NCI-H1048 (cell line): ENCODE data around the gene RAC2.

Source experiments
- DNase-seq: peaks from one replicate; lab custom pipeline; 2025; lab: John Stamatoyannopoulos, UW

RAC2 gene

DNA sequence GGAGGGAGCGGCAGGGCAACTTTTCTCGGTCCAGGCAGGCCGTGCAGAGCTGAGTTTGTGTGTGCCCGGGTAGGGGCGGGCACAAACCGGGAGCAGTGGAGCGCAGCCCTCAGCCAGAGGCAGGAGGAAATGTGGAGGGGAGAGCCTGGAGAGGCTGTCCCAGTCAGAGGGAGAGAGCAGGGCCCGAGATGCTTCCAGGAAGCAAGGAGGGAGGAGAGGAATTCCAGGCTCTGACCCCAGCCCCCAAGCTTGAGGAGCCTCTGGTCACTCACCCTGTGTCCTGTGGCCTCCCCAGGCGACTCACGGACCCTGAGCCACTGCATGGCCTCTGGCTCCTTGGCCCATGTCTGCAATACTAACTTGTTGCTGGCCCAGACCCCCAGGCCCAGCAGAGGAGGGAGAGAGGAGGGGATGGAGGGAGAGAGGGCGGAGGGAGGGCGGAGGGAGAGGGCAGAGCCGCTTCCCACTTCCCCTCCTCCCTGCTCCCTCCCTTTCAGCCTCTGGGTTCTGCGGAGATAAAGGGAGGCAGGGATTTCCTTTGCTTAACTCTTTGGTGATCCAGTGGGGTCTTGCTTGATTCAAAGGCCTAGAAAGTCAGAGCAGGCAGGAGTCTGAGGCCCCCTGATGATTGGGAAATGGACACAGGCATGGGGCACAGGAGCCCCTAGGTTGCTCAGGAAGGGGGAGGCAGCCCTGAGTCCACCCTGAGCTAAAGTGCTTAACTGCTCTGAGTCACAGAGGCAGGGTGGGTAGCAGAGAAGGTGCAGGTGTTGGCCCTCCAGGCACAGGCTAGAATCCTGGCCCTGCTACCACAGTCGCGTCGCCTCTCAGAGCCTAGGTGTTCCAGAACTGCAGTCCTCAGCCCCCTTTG lies 55.9 kb downstream of the RAC2 start, which contains the start of gene C1QTNF6:
TSS of gene C1QTNF6 (minus strand) at position 357 of the 871 bp plus-strand sequence. CDS start at position 323, 34 bp downstream.
- DNase-seq, result no peak

GRCh38 chr22:37187552-37187890 lies 56.5 kb downstream of the RAC2 start:
- DNase-seq, result no peak

- DNase-seq, result no peak
Observed at GRCh38 chr22:37186997-37187522, 57.0 kb downstream of the RAC2 start.

DNA sequence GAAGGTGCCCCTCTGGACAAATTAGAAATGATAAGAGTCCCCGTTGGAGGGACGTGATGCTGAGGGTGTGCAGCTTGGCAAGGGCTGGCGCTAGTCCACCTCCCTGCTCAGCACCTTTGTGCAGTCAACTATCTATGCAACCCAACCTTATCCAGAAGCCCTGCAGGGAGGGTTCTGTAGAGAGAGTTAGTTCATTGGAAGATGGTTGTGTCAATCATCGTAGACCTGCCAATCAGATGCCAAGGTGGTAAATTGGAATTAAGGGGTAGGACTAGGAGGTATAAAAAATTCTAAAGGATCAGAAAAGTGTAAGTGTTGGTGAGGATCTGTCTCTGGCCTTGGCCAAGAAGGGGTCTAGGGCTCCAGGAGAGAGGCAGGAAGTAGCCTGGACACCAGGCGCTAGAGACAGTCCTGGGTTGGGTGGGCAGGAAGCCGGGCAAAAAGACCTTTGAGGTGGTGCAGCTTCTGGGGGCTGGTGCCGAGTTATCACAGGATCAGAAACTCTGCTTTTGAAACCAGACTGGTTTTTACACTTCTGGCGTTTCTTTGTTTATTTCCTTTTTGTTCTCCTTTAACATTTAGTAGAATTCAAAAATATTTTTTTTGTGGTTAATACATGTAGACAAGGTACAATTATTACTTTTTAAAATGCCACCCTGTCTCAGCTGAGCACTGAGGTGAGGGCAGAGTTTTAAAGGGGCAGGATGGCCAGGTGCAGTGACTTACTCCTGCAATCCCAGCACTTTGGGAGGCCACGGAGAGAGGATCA lies 57.7 kb downstream of the RAC2 start:
- DNase-seq, result no peak

GRCh38 chr22:37185646-37186227 lies 58.3 kb downstream of the RAC2 start:
- DNase-seq, result no peak

GRCh38 chr22:37184816-37185541 lies 59.1 kb downstream of the RAC2 start:
- no peak for DNase-seq

DNA sequence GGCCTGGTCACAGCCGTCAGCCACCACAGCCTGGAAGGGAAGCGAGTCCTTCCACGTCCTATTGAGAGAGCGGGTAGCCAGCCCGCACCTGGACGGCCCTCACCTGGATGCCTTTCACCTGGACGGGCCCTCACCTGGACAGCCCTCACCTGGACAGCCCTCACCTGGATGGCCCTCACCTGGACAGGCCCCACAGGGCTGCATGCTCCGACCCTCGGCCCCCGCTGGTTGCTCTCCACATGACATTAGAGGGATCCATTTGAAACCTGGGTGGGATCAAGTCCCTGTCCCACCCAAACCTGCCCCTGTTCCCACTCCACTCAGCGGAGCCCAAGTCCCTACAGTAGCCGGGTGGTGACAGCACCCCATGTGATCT lies 59.7 kb downstream of the RAC2 start:
- DNase-seq, result no peak

DNA sequence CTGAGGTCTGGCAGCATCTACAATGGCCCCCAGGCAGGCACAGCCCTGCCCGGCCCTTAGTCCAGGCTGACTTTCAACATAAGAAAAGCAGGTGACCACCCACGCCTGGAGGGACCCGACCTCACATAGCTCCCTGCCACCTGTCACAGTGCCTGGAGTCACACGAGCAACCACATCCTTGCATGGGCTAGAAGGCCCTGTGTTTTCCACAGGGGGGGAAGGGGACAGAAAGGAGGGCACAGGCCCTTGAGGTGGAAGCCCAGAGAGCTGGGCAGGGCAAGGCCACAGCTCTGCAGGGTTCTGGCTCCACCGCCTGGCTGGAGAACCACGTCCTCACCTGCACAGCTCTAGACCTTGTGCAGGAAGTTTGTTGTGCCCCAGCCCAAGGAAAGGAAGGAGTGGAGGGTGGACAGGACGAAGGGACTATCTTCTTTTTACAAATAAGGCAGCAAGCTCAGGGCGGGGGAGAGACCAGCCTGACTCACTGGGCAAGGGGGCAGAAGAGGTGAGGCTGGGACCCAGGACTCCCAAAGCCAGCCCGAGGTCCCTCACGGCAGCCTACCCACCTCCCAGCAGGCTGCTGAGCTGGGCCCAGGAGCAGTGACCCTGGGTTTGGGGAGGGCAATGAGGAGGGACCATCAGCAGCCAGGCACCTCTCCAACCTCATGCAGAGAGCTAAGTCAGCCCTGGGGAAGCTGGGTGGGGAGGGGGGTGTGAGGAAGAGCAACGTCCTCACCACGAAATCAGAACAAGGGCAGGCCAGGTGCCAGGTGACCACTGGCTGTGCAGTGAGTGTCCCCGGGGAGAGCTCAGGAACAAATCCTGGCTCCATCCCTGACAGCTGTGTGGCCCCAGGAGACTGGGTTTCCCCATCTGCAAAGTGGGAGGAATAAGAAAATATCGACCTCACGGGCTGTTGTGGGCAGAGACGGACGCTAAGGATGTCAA lies 60.4 kb downstream of the RAC2 start:
- no peak for DNase-seq

- no peak for DNase-seq
Observed at GRCh38 chr22:37182949-37183245, 61.2 kb downstream of the RAC2 start.

- no peak for DNase-seq
Observed at GRCh38 chr22:37182101-37182948, 61.7 kb downstream of the RAC2 start.

GRCh38 chr22:37181681-37182080 lies 62.4 kb downstream of the RAC2 start:
- no peak for DNase-seq

GRCh38 chr22:37180531-37181231 lies 63.4 kb downstream of the RAC2 start:
- no peak for DNase-seq

DNA sequence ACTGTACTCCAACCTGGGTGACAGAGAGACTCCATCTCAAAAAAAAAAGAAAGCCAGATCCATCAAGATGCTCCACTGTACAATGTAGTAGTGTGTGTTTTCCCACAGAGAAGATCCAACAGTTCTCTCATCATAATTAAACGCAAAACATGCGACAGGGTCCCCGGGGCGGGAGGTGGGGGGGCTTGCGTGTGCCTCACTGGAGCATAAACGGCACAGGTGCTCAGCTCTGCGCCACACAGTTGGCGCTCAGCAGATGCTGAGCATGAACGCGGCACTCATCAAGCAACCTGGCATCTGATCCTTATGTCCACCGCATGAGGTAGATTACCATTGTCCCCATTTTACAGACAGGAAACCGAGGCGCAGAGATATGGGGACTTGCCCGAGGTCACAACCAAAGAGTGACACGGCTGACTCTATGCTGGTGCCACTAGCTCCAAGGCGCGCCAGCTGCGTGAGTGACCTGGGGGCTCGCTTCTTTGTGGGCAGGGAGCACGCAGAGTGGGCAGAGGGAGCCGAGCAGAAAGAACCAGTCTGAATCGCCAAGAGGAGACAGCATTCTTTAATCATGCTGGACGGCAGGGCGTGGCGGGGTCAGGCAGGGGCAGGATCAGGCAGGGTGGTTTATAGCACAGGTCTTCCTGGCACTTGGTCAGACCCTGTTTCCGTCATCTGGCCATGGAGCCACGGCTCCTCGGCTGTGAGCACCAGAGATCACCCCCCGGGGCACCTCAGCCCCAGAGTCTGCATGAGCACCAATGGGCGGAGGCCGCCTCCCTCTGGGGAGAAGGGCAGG lies 64.2 kb downstream of the RAC2 start:
- no peak for DNase-seq

GRCh38 chr22:37179126-37179470 lies 65.0 kb downstream of the RAC2 start:
- no peak for DNase-seq

DNA sequence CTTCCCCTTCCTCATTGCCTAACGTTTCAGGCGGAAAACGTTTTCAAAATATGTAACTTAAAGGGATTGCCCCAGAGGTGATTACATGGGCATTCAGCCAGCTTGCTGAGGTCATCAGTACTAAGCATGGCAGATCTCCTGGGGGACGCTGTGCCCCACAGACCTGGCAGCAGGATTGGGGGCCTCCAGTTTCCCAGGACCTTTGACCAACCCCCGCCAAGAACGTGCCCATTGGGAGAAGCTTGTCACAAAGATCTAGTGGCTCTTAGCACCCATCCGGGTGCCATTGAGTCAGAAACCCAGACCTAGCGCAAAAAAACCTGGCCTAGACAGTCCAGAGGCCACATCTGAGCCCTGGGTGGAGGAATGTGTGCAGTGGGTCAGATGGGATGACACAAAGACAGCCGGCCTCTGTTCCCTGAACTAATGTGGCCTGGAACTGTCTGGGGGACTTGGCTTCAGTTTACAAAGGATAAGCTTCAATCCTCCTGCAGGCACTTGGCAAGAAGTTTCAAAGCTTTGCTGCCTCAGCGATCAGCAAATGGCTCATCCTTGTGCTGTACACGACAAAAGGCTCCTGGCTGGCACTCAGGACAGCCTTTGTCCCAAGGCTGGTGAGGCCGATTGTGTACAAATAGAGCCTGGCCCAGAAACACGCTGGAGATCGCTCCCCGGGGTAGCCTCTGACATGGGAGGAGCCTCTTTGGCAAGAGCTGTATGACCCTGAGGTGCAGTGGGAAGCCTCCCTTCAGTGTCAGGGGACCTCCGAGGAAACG lies 65.5 kb downstream of the RAC2 start:
- no peak for DNase-seq

GRCh38 chr22:37177755-37178154 lies 66.3 kb downstream of the RAC2 start:
- DNase-seq, result no peak

DNA sequence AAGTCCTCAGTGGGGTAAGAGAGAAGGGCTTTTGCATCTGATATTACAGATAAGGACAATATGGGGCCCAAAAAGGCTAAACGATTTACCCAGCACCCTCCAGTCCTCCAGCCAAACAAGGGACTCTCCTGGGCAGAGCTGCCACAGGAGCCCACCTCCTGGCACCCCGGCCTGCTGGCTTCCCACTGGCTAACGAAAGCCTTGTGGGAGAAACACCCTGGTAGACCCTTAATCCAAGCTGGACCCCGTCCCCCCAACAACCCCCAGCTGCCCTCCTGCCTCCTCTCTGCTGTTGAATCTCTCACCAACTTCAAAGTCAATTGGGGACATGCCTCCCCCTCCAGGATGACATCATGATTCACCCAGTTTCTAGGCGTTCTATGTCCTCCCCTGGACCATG lies 66.8 kb downstream of the RAC2 start:
- DNase-seq, result no peak

- no peak for DNase-seq
Observed at GRCh38 chr22:37176464-37177061, 67.5 kb downstream of the RAC2 start.
